NCI-H1694 treated with DMSO at 0.1 percent for 48 hours (cell line): Measurements from ENCODE around the gene HDGFL2.

Source experiments
- DNase-seq: peaks from one replicate; lab custom pipeline; 2025; lab: John Stamatoyannopoulos, UW

HDGFL2 gene

DNA sequence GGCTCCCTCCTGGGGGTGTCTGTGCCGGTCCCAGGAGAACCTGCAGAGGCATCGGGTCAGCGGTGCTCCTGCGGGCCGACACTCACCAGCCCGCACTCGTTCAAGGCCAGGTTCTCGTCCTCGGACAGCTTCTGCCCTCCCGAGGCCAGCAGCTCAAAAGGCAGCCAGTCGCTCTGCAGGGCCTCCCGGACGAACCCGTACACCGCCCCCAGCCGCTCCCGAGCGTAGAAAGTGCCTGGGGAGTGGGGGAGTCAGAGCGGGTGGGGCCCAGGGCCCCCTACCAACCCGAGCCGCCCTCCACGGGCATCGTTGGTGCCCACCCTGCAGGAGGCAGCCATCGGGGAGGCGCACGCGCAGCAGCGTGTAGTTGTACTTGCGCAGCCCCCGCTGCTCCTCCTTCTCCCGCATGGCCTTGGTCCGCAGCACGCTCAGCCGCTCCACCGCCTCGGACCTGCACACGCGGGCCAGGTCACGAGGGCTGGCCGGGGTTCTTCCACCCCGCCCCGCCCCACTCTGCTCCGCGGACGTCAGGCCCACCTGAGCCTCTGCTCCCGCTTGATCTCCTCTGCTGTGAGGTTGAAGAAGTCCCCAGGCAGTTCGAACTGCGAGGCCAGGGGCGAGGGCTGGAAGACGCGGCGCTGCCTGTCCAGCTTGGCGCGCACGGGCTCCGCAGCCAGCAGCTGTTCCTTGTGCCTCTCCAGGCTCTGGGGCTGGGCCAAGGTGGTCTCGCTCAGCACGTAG lies 26.0 kb upstream of the HDGFL2 start:
- DNase-seq, result no peak

DNA sequence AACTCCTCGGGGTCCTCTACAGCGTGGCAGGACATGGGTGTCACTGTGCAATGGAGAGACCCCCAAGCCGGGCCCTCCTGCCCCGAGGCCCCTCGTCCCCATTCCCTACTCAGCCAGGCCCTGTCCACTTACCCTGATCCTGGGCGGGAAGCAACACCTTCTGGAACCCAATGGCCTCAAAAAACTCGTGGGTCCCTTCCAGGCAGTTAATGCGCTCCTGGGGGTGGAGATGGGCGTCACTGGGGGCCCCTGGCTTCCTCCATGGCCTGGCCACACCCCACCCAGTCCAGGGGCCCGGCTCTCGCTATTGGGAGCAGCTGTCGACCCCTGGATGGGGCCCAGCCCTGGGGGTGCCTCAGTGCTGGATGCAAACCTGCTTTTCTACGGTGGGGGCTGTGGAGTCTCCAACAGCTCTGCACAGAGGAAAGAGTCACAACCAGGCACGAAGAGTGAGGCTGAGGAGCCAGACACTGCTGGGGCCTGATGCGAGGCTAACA lies 25.3 kb upstream of the HDGFL2 start:
- no peak for DNase-seq

DNA sequence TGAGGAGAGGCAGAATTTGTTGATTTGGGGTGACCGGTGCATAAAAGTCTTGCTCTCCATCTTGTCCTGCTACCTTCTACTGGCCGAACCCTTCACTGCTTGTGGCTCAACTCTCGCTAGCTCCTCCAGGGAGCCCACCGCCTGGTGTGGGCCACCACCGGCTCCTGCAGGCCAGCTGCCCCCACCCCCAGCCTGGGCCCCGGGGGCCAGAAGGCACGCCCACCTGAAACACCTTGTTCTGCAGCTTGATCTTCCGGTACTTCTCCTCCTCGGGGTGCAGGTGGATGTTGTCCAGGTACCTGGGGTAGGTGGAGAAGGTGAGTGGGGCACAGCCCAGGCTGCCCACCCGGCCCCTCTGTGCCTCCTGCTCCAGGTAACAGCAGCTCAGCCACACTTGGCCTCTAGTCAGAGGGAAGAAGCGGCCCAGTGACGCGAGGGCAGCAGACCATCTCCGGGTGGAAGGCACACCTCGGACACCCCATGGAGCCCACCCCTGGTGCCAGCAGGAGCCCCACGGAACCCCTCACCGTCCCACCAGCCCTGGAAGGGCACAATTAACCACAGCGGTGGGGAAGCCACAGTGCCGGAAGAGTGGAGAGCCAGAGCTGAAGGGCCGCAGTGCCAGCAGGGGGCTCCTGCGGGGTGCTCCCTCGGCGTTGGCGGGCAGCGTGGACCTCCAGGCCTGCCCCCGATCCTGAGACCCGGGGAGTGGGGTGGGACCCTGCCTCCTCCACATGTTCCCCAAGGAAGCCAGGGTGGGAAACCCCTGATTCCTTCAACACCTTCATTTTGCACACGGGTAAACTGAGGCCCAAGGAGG lies 24.6 kb upstream of the HDGFL2 start:
- DNase-seq, result no peak

DNA sequence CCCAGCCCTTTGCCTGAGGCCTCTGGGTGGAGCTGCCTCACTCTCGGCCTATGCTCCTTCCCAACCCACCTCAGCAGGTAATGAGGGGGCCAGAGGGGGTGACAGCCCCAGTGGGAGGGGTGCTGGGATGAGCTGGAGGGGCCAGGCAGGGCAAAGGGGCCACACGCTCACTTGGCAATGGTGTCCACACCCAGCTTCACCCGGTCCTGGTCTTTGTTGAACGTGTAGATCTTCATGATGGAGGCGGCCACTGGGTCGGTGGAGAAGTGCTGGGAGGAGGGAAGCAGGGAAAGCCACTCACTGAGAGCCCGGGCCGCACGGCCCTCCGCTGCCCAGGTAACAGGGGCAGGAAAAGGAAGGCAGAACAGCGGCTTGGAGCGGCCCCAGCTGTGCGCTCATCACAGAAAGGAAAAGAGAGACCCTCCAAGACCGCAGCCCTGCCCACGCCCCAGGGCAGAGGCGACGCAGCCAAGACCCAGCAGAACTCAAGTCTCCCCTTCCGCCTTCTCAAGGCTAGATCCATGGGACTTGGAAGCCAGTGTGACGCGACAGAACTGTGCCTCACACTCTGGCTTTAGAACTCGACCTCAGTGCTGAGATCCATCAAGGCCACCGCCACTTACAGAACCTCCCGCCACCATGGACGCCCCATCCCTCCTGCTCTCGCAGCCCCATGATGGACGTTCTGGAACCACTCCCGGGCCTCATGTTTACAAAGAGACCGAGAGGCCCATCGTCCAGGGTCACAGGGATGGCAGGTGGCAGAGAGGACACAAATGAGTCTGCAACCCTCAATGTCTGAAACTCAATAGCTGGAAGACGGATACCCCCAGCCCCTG lies 23.7 kb upstream of the HDGFL2 start:
- no peak for DNase-seq

DNA sequence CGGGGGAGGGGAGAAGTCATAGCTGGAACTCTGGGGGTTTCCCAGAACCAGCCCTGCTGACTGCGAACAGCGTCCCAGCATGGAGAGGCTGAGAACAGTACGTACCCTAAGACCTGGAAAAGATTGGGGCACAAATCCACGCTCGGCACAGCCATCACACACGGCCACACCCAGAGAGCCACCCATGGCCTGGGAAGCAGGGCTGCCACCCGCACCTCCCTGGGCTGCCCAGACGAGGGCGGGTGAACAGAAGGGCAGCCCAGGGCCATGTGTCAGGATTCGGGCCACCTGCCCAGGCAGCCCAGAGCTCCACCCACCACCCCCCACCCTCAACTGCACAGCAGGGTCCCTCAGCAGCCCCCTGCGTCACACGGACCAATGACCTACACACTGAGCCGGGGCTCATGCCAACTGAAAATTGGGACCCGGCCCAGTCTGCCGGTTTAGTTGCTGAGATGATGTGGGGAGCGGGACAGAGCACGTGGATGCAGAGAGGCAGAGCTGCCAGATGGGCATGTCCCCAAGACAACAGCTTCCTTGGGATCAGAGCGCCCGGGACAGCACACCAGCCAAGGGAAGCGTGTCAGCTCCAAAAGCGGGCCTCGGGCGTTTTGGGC lies 23.0 kb upstream of the HDGFL2 start:
- DNase-seq, result peak; percentile 85

DNA sequence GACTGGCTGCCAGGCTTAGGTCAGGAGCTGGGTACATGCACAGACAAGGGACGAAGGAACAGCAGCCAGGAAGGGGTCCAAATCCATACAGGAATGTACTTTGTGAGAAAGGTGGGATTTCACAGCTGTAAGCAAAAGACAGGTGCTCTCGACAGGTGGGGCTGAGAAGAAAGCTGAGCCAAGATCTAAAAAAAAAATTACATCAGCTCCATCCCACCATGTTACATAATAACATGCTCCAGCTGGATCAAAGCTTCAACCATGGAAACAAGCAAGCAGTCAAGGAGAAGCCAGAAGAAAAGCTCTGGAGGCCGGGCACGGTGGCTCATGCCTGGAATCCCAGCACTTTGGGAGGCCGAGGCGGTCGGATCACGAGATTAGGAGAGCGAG lies 22.5 kb upstream of the HDGFL2 start:
- DNase-seq, result peak; percentile 40

DNA sequence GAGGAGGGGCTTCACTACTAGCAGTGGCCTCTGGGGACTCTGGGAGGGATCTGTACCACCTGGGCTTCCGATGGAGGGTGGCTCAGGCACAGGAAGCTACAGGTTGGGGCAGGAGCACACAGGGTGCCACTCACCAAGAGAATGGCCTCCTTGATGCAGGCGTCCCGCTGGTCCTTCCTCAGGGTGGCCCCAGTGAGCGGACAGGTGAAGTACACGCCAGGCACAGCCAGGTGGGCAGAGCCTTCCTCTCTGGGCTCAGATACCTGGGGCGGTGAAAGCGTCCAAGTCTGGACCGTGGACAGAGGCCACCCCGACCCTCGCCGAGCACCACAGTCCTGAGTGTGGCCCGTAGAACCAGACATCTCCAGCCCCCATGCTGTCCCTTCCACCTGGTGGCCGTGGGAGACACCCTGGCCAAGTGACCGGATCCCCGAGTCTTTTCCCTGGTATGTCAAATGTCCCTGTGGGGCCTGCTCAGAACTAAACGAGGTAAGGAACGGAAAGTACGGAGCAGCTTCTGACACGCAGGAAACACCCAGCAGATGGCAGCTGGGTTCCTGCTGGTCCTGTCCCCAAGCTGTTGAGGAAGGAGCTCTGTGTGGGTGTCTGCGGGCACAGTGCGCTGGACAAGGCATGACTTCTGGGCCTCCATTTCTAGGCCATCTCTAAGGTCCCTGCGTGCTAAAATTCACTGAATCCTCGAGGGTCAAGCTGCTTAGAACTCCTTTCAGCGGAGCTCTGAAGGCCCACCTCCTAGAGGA lies 19.7 kb upstream of the HDGFL2 start:
- no peak for DNase-seq

DNA sequence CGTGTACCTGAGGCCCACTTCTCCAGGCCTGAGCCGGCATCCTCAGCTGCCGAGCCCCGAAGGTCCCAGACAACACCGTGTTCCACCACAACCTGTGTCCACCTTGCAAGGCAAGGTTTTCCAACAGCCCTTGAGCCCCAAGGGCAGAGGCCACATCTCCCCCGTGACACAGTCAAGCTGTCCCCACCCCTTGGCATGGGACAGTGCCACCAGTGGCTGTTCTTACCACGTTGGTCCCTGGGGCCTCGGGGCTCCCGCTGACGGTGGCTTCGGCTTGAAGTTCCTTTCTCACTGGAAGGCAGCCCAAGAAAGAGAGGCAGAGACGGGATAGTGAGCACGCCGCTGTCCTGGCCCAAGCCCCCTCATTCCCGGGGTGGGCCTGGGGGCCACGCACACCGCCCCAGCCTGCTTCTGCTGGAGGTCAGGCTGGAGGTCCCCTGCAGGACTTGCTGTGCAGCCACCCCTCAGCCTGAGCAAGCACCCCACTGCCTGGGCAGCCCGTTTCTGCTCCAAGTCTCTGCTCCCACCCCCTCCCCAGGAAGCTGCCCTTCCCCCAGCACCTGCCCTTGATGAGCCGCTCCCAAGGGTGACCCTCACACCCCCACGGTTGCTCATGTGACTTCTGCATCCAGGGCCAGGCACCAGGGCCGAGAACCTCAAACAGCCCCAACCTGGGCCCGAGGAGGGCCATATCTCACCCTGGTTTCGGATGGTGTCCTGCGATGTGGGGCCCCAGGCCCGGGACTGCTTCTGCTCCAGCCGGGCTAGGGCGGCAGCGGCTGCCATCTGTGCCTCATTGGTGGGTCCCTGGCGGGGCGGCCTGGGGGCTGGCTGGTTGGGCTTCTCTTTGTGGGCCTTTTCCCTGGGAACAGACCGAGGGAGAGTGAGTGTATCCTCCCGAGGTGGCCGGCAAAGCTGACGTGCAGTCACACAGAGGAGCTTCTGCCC lies 18.6 kb upstream of the HDGFL2 start:
- DNase-seq, result no peak

DNA sequence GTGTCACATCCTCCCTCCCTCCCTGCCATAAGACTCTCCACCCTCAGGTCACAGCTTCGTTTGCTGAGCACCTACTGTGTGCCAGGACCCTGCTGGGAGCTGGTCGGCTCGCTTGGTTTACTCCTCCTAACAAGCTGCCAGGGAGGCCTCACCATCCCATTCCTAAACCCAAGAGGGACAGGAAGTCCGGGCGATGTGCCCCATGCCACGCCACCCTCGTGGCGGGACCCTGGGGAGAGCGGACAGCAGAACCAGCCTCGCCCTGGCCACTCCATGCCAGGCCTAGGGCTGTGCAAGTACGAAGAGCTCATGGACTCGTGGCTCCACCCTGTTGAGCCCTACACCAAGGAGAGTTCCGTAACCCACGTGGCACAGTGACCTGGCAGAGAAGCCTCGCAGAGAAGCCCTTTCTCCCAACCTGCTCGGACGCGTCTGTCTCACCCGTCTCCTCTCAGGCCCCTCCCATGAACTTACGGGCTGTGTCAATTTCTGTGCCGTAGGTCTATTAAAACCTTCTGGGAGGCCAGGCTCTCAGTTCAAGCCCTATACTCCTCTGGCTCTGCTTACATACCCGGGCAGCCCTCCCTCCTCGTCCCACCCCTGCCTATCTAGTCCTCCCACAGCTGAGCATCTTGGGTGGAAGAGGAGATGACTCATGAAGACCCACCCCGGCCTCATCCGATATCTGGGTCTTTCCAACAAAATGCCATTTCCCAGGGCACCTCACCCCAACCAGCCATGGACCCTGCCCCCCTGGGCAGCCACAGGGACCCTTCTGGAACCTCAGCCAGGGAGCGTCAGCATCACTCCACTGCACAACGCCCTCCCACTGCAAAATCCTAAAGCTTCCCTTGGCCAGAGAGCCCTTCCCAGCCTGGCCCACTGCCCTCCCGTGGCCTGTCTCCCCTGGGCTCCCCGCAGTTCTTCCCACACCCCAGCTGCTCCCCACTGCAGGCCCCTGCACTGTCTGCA lies 17.1 kb upstream of the HDGFL2 start:
- no peak for DNase-seq

DNA sequence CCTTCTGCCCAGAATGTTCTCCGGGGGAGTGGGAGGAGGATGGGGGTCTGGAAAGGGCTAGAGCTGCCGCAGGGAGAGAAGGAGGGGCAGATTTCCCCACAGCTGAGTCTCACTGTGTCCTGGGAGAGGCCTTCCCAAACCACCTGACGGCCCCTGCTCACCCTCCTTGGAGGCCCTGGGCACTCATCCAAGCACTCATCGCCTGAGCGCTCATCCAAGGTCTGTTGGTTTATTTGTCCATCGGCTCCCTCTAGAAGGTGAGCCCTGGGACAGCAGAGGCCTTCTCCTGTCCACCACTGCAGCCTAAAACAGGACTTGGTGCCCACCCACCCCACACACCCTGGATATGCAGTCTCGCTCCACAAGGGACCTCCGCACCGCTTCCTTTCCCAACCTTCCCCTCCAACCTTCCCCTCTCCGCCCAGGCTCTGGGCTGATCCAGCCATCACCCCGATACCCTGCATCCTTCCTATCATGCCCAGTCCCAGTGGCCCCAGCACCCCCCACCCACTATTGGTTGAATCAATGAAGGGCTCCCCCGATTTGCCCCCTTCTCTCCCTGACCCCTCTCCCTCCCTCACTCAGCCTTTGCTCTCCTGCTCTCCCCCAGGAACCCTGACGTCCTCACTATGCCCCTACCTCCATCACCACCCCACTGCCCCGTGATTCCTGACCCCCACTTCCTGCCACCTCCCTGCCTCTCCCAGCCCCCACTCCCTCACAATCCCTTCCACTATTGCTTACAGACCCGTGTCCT lies 16.2 kb upstream of the HDGFL2 start:
- no peak for DNase-seq

DNA sequence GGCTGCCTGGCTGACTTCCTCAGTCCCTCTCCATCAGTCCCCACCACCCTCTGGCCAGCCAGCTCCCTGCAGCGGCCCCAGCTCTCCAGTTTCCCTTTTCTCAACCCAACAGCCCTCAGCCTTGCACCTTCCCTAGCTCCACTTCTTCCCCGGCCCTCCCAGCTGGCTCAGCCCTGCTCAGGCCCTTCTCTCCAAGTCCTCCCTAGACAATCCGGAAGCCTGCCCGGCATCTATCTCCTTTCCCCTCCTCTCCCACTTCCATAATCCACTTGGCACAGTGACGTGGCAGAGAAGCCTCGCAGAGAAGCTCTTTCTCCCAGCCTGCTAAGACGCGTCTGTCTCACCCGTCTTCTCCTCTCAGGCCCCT lies 15.6 kb upstream of the HDGFL2 start:
- DNase-seq, result no peak

DNA sequence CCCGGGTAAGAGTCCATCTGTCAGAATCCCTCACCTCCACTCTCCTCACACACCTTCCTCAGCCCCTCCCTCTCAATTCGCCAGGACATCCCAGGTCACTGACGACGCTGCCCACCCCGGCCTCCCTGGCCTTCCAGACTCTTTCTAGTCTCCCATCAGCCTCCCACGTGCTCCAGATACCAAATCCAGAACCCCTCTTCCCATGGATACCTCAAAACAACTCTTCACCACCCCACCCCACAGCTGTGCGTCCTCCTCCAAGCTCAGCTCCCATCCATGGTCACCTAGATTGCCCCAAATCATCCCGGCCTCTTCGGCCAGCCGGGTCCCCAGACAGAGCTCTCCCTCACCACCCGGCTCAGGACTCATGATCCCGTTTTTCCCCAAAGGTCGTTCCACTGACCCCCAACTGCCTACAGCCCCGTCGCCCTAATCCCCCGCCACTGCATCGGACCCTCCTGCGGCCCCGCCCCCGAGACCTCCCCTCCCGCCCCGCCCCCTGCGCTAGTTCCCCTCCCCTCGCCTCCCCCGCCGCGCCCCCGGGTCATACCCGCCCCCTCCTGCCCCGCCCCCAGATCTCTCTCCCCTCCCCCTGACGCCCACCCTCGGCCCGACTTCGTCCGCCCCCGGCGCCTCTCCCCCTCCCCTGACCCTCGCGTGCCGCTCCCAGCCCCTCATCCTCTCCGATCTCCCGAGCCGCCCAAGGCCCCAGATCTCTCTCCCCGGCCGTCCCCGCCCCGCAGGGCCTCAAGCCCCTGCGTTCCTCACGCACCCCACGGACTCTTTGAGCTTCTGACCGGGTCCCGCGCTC lies 15.0 kb upstream of the HDGFL2 start:
- DNase-seq, result no peak

DNA sequence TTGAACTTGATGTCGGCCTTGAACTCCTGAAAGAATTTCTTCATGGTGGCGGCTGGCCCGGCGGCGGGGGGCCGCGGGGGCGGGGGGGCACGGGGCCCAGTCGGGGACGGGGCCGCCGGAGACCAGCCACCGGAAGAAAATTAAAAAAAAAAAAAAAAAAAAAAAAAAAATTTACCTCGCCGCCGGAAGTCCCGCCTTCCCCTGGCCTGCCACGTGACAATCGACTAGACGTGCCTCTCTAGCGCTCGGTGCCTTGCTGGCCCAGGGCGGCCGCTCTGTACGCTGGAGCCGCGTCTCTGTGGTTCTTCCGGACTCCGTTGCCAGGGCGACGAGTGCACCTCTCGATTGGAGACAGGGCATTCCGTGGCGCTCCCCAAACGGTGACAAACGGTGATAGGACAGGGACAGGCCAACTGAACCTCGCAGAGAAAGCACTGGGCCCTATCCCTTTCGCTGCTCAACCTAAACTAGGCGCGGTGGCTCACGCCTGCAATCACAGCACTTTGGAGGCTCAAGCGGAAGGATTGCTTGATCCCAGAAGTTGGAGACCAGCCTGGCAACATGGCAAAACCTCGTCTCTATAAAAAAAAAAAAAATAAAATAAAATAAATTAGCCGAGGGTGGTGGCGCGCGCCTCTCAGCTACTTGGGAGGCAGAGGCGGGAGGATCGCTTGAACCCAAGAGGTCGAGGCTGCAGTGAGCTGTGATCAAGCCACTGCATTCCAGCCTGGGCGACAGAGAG lies 14.3 kb upstream of the HDGFL2 start, which contains the start of gene UBXN6:
TSS of gene UBXN6 (minus strand) at position 141 of the 742 bp plus-strand sequence. CDS start at position 44, 97 bp downstream.
- DNase-seq, result peak; percentile 87

DNA sequence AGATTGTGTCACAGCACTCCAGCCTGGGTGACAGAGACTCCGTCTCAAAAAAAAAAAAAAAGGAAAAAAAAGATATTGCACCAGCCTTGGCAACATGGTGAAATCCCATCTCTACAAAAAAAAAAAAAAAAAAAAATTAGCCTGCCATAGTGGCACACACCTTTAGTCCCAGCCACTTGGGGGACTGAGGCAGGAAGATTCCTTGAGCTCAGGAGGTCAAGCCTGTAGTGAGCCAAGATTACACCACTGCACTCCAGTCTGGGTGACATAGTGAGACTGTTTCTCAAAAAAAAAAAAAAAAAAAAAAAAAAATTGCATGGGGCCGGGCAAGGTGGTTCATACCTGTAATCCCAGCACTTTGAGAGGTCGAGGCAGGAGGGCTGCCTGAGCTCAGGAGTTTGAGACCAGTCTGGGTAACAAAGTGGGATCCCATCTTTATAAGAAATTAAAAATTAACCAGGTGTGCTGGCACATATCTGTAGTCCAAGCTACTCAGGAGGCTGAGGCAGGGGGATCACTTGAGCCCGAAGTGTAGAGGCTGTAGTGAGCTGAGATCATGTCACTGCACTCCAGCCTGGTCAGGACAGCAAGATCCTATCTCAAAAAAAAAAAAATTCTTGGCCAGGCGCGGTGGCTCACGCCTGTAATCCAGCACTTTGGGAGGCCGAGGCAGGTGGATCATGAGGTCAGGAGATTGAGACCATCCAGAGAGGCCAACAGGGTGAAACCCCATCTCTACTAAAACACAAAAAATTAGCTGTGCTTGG lies 7.1 kb upstream of the HDGFL2 start:
- DNase-seq, result no peak

DNA sequence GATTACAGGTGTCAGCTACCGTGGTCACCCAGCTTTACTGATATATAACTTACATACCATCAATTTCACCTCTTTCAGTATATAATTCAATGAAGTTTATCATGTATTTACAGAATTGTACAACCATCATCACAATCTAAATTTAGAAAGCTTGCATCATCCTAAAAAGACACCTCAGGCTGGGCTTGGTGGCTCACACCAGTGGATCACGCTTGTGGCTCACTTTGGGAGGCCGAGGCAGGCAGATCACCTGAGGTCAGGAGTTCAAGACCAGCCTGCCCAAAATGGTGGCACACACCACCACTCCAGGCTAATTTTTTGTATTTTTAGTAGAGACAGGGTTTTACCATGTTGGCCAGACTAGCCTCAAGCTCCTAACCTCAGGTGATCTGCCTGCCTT lies 4.3 kb upstream of the HDGFL2 start:
- DNase-seq, result no peak
